K562 (cell line): ENCODE results near the gene MYL11. TPM values are rescaled to one million over a fixed set of nuclear protein-coding genes. Genes with fewer than 3 reads are reported as not detected.
A peak's percentile ranks its signal among the peaks of the same experiment; 100 is the strongest.

Experiments used
- CTCFL ChIP-seq: IDR thresholded peaks from 2 replicates; pipeline ENCODE4 v1.6.1; 2011; ENCODE audit warnings: borderline replicate concordance, low read depth, mild to moderate bottlenecking, moderate library complexity, low read length; ENCODE audit not compliant: insufficient read depth, poor library complexity, severe bottlenecking
- E2F6 ChIP-seq, 2 experiments: IDR thresholded peaks; 2 replicates each; pipeline ENCODE4 v1.6.1; 2011; ENCODE audit warnings: borderline replicate concordance in 1 of 2, control low read depth in 1 of 2, low read depth in 1 of 2, low read length in 1 of 2, mild to moderate bottlenecking in 1 of 2, mixed read lengths in 1 of 2, moderate library complexity in 1 of 2; ENCODE audit not compliant: insufficient read depth in 1 of 2, insufficient read length in 1 of 2, poor library complexity in 1 of 2, severe bottlenecking in 1 of 2; ENCODE audit errors: extremely low read depth in 1 of 2
- FOXK2 ChIP-seq, 2 experiments: fragments of 450-650 bp; IDR thresholded peaks in 1 of 2; conservative IDR thresholded peaks in 1 of 2; 2 replicates each; pipeline ENCODE4 v1.6.1; 2016; ENCODE audit warnings: low read depth in 2 of 2, mild to moderate bottlenecking in 1 of 2
- SIX5 ChIP-seq, 2 experiments: IDR thresholded peaks; 2 replicates each; pipeline ENCODE4 v1.6.1; 2011; ENCODE audit warnings: low read length in 2 of 2, borderline replicate concordance in 1 of 2, low read depth in 1 of 2, mild to moderate bottlenecking in 1 of 2, moderate library complexity in 1 of 2; ENCODE audit not compliant: insufficient read depth in 1 of 2
- polyA plus RNA-seq, 8 experiments: library from polyadenylated mRNA; depleted of rRNA in 4 of 8; stranded (reverse) in 5 of 8; unstranded in 3 of 8; fragments of >200 nt; fragmentation: Nextera tagmentation in 2 of 8; fragmentation: Illumina TruSeq in 1 of 8; extraction: Ambion mirVana in 2 of 8; extraction: Trizol in 1 of 8; gene quantifications; 2 replicates each; pipeline versions ENCODE4 v1.2.1 to v1.2.3, GENCODE V29; 2011 to 2014; ENCODE audit warnings: inconsistent platforms in 1 of 8, missing spikeins in 1 of 8
- total RNA-seq, 7 experiments: library from RNA; depleted of rRNA in 6 of 7; stranded (reverse); fragments of >200 nt in 6 of 7; fragmentation: Illumina TruSeq in 2 of 7; extraction: Trizol in 2 of 7; gene quantifications; 2 replicates each; pipeline versions ENCODE4 v1.2.1 to v1.2.3, GENCODE V29; 2011 to 2021; ENCODE audit warnings: low replicate concordance in 1 of 7
- TF ChIP-seq, protein P1 (sequence below): fragments of 200-800 bp; sonication (Bioruptor generic); IDR thresholded peaks from 2 replicates; pipeline ENCODE4 v1.6.1; 2016; ENCODE audit warnings: missing genetic modification characterization, missing compliant biosample characterization
- TF ChIP-seq, protein P2 (sequence below), 2 experiments: fragments of 450-650 bp; formaldehyde crosslinking in 1 of 2; IDR thresholded peaks; 2 replicates each; pipeline versions ENCODE4 v1.4.0 to v1.6.1; 2014 to 2020; ENCODE audit warnings: mild to moderate bottlenecking in 2 of 2, borderline replicate concordance in 1 of 2, low read depth in 1 of 2

Gene MYL11
- total and polyA plus RNA-seq, 9 of the 15 experiments (the other 6 are each of a cell fraction or from before 2014, with no cell fraction given) = 0.31 to 1.5 (median 0.73) TPM; not detected in 4

DNA sequence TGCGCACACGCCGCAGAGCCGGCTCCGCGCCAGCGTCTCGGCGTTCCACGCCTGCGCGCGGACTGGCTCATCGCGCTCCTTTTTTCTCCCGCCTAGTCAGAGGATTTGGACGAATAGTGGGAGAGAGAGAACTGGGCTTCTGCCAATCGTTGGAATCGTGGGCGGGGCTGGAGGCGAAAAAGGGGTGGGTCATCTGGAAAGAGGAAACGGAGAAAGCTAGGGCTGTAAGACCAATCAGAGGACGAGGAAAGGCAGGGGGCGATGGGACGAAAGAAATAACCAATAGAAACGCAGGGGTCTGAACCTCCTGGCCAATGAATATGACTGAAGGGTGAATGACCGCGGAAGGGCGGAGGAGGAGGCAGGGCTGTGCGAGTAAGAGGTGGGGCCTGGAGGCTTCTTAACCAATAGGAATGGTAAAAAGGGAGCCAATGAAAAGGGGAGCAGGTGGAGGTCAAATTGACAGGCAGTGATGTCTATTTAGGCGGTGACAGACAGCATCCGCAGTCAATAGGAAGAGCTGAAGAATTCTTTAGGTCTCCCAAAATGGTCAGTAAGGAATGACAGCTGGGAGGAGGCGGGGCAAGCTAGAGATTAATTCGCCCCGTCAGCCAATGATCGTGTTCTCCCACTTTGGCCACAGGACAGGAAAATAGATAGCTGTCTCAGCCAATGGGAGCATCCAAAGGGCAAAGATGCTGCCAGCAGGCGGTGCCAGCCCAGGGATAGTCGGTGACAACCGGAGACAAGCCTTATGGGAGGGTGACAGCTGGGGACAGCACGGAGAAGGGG is 4.0 kb upstream of the MYL11 start, which contains the start of gene TBC1D10B (continued):
- TF ChIP-seq, protein P1, sequence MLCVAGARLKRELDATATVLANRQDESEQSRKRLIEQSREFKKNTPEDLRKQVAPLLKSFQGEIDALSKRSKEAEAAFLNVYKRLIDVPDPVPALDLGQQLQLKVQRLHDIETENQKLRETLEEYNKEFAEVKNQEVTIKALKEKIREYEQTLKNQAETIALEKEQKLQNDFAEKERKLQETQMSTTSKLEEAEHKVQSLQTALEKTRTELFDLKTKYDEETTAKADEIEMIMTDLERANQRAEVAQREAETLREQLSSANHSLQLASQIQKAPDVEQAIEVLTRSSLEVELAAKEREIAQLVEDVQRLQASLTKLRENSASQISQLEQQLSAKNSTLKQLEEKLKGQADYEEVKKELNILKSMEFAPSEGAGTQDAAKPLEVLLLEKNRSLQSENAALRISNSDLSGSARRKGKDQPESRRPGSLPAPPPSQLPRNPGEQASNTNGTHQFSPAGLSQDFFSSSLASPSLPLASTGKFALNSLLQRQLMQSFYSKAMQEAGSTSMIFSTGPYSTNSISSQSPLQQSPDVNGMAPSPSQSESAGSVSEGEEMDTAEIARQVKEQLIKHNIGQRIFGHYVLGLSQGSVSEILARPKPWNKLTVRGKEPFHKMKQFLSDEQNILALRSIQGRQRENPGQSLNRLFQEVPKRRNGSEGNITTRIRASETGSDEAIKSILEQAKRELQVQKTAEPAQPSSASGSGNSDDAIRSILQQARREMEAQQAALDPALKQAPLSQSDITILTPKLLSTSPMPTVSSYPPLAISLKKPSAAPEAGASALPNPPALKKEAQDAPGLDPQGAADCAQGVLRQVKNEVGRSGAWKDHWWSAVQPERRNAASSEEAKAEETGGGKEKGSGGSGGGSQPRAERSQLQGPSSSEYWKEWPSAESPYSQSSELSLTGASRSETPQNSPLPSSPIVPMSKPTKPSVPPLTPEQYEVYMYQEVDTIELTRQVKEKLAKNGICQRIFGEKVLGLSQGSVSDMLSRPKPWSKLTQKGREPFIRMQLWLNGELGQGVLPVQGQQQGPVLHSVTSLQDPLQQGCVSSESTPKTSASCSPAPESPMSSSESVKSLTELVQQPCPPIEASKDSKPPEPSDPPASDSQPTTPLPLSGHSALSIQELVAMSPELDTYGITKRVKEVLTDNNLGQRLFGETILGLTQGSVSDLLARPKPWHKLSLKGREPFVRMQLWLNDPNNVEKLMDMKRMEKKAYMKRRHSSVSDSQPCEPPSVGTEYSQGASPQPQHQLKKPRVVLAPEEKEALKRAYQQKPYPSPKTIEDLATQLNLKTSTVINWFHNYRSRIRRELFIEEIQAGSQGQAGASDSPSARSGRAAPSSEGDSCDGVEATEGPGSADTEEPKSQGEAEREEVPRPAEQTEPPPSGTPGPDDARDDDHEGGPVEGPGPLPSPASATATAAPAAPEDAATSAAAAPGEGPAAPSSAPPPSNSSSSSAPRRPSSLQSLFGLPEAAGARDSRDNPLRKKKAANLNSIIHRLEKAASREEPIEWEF = no peak
- TF ChIP-seq E2F6 (IDR thresholded peaks at IDR 0.05; ENCODE audit: borderline replicate concordance in 1 of 2, extremely low read depth in 1 of 2, insufficient read depth in 1 of 2, insufficient read length in 1 of 2, low read depth in 1 of 2, low read length in 1 of 2, poor library complexity in 1 of 2, severe bottlenecking in 1 of 2) (peak in 1 of 2 experiments; percentile 70), FOXK2 (conservative IDR thresholded peaks at IDR 0.05 in 1 of 2, IDR thresholded peaks at IDR 0.05 in 1 of 2; ENCODE audit: low read depth in 2 of 2) (peak; percentile 70 to 84), CTCFL (peak; percentile 23), SIX5 (IDR thresholded peaks at IDR 0.05; ENCODE audit: borderline replicate concordance in 1 of 2, insufficient read depth in 1 of 2, low read depth in 1 of 2, low read length in 2 of 2) (no peak)
- TF ChIP-seq, protein P2, sequence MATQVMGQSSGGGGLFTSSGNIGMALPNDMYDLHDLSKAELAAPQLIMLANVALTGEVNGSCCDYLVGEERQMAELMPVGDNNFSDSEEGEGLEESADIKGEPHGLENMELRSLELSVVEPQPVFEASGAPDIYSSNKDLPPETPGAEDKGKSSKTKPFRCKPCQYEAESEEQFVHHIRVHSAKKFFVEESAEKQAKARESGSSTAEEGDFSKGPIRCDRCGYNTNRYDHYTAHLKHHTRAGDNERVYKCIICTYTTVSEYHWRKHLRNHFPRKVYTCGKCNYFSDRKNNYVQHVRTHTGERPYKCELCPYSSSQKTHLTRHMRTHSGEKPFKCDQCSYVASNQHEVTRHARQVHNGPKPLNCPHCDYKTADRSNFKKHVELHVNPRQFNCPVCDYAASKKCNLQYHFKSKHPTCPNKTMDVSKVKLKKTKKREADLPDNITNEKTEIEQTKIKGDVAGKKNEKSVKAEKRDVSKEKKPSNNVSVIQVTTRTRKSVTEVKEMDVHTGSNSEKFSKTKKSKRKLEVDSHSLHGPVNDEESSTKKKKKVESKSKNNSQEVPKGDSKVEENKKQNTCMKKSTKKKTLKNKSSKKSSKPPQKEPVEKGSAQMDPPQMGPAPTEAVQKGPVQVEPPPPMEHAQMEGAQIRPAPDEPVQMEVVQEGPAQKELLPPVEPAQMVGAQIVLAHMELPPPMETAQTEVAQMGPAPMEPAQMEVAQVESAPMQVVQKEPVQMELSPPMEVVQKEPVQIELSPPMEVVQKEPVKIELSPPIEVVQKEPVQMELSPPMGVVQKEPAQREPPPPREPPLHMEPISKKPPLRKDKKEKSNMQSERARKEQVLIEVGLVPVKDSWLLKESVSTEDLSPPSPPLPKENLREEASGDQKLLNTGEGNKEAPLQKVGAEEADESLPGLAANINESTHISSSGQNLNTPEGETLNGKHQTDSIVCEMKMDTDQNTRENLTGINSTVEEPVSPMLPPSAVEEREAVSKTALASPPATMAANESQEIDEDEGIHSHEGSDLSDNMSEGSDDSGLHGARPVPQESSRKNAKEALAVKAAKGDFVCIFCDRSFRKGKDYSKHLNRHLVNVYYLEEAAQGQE (IDR thresholded peaks at IDR 0.05; ENCODE audit: borderline replicate concordance) = no peak
- TF ChIP-seq, protein P2 (CRISPR knock-in tag; IDR thresholded peaks at IDR 0.05; ENCODE audit: low read depth) = no peak
